Hepatic stellate cell (primary cell): ENCODE data around the gene MSRB1.
"Not testable (repeated sequence)": the region's sequence is repeated elsewhere in the genome, so short reads cannot be mapped to it uniquely, and the experiment has no call there.

ENCODE experiments used
- DNase-seq: peaks from one replicate; pipeline ENCODE4 v3.0.0; 2011; ENCODE audit warnings: low spot score

Gene MSRB1

GRCh38 chr16:1938910-1939309 is 4.1 kb downstream of the MSRB1 start:
- no peak for DNase-seq

GRCh38 chr16:1938316-1938715 is 4.7 kb downstream of the MSRB1 start:
- no peak for DNase-seq

- DNase-seq, result no peak
These were observed 6.0 kb downstream of the MSRB1 start for GRCh38 chr16:1936945-1937479.

GRCh38 chr16:1933097-1933661 is 9.8 kb downstream of the MSRB1 start:
- no peak for DNase-seq

- no peak for DNase-seq
These were observed 10.7 kb downstream of the MSRB1 start for GRCh38 chr16:1932050-1933028.

- no peak for DNase-seq
These were observed 12.7 kb downstream of the MSRB1 start for GRCh38 chr16:1930338-1930720.

- DNase-seq, result peak; percentile 97
These were observed 13.2 kb downstream of the MSRB1 start for GRCh38 chr16:1929578-1930337.

GRCh38 chr16:1929105-1929504 is 13.9 kb downstream of the MSRB1 start:
- DNase-seq, result no peak

GRCh38 chr16:1926271-1926670 is 16.7 kb downstream of the MSRB1 start:
- DNase-seq, result no peak

GRCh38 chr16:1924095-1924494 is 18.9 kb downstream of the MSRB1 start:
- DNase-seq, result no peak

- no peak for DNase-seq
These were observed 19.5 kb downstream of the MSRB1 start for GRCh38 chr16:1923299-1924034.

GRCh38 chr16:1922357-1922756 is 20.6 kb downstream of the MSRB1 start:
- DNase-seq, result no peak

- no peak for DNase-seq
These were observed 22.2 kb downstream of the MSRB1 start for GRCh38 chr16:1920727-1921171.

GRCh38 chr16:1920122-1920521 is 22.9 kb downstream of the MSRB1 start:
- DNase-seq, result not testable (repeated sequence)

- no peak for DNase-seq
These were observed 23.5 kb downstream of the MSRB1 start for GRCh38 chr16:1919327-1919998.

- DNase-seq, result no peak
These were observed 24.4 kb downstream of the MSRB1 start, which contains the start of gene HS3ST6 for GRCh38 chr16:1918351-1919326. TSS of gene HS3ST6 (minus strand) at chr16:1918415. CDS start at chr16:1918323, 92 bp downstream.

- no peak for DNase-seq
These were observed 25.2 kb downstream of the MSRB1 start for GRCh38 chr16:1917665-1918350.

GRCh38 chr16:1917056-1917664 is 25.8 kb downstream of the MSRB1 start:
- no peak for DNase-seq

- DNase-seq, result no peak
These were observed 26.4 kb downstream of the MSRB1 start for GRCh38 chr16:1916640-1916990.
